NCI-H69 (cell line): ENCODE measurements around the gene NME7.
A peak's percentile ranks its signal among the peaks of the same experiment; 100 is the strongest.
"Not testable (repeated sequence)": the region's sequence is repeated elsewhere in the genome, so short reads cannot be mapped to it uniquely, and the experiment has no call there.

Source experiments
- DNase-seq: peaks from one replicate; lab custom pipeline; 2025; lab: John Stamatoyannopoulos, UW

Gene NME7

DNA sequence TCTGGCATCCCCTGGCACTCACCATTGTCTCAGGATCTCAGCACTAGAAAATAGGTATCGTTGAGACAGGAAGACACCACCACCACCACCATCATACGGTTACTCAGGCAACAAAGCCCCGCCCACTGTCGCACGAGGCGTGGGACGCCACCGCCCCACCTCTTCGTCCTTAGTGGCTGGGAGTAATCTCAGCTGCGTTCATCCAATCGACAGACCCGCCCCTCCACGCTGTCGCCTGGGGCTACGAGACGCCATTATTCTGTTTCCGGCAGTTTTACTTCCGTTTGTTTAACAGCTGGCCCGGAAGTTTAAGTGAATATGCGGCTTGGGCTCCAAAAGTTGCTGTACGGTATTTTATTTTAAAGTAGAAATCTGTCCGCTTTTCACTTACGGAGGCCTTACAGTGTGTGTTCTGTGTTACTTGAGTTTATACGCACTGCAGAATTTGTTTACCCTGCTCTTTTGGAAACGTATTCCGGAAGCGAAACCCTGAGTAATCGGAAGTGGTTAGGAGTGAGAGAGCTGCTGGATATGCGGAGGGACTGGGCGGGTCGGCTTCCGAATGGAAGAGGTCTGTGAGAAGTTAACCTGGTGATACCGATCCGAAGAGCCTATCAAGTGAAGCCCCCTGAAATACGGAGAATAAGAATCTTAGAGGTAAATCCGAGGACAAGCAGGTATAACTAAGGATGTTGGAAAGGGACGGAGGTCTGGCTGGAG, at the start of gene NME7, which contains the start of gene BLZF1:
NME7 (minus strand) TSS at position 112 of the 720 bp plus-strand sequence; CDS start at position 25, 87 bp downstream.
BLZF1 (plus strand) TSS at position 510 of the 720 bp plus-strand sequence. CDS start 1,328 bp downstream, outside the sequence.
- peak; percentile 99 for DNase-seq

- DNase-seq, result no peak
Measured at GRCh38 chr1:169414952-169415351, 47.4 kb upstream of the NME7 start.

GRCh38 chr1:169408340-169408739, 40.7 kb upstream of the NME7 start:
- not testable (repeated sequence) for DNase-seq

DNA sequence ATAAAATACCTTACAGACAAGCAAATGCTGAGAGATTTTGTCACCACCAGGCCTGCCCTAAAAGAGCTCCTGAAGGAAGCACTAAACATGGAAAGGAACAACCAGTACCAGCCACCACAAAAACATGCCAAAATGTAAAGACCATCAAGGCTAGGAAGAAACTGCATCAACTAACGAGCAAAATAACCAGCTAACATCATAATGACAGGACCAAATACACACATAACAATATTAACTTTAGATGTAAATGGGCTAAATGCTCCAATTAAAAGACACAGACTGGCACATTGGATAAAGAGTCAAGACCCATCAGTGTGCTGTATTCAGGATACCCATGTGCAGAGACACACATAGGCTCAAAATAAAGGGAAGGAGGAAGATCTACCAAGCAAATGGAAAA, 35.0 kb upstream of the NME7 start:
- DNase-seq, result not testable (repeated sequence)

DNA sequence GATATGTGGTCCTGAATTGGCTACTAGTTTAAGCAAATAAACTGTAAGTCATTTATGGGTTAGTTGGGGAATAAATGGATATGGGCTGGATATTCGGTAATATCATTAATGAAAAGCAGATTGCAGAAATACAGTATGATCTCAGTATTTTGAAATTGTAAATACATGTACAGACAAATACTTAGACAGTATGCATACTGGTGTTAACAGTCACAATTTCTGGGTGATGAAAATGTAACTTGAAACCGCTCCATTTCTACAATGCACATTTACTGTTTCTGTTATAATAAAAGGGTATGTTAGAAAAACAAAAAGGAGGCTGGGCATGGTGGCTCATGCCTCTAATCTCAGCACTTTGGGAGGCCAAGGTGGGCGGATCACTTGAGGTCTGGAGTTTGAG, 28.4 kb upstream of the NME7 start:
- DNase-seq, result no peak

DNA sequence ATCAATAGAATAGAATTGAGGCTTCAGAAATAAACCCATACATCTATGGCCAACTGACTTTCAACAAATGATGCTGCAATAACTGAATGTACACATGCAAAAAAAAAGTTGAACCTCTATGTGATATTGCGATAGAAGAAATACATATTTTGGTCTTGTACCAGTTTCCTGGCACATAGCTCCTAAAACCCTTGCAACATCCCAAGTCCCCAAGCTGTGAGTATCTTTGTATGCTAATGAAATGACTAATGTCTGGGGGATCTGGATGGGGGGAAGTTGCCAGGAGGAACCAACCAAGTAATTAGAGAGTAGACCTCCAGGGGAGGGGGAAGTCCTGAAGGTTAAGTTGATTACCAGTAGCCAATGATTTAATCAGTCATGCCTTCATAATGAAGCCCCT, 24.8 kb upstream of the NME7 start:
- DNase-seq, result no peak

DNA sequence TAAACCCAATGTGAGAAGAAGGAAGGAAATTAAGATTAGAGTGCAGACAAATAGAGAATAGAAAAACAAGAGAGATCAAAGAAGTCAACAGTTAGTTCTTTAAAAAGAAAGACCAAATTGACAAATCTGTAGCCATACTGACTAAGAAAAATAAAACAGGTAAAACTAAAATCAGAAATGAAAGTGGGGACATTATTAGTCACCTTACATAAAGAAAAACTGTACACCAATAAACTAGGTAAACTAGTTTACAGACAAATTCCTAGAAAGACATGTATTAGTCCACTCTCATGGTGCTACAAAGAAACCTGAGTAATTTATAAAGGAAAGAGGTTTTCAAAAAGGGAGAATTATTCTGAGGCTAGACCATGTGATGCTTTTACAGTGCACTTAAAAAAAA, 22.7 kb upstream of the NME7 start:
- DNase-seq, result no peak

DNA sequence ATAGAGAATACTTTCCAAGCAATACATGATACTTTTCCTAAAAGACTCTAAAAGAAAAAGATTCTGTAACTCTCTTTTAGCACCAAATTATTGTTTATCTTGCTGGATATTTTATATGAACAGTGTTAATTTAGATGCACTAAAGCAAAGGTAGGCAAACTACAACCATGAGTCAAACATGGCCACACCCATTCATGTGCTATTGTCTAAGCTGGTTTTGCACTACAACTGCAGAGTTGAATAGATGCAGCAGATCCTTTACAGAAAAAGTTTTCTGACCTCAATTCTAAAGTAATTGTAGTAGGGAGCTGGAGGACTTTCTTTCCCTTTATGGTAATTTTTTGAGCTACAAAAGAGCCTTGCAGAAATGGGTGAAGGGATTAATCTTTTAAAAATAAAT, 19.8 kb upstream of the NME7 start:
- DNase-seq, result no peak

GRCh38 chr1:169383449-169383848, 15.9 kb upstream of the NME7 start:
- DNase-seq, result no peak

DNA sequence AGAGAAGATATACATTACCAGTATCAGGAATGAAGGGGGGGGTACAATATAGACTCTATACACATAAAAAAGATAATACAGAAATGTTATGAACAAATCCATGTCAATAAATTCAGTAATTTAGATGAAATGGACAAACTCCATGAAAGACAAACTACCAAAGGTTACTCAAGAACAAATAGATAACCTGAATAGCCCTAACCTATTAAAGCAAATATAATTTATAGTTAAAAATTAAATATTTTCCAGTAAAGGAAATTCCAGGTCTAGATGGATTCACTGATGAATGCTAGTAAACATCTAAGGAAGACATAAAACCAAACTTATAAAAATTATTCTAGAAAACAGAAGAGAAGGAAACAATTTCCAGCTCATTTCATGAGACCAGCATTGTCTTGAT, 13.6 kb upstream of the NME7 start:
- DNase-seq, result no peak

DNA sequence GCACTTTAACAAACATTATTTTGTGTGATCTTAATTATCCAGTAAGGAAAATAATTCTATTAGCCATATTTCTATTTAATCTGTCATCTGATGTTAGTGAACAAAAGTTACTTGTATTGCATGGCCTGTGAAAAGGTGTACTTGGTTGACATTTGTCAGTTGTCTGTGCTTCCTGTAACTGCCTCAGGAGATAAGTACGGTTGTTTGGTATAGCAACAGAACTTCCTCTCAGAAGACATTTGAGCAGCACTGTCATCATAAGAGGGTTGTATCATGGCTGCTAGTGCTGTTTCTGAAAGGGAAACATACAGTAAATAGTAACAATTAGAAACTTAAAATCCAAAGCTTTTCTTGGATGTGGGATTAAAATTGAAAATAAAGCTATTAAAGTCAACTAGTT, 3.8 kb upstream of the NME7 start:
- no peak for DNase-seq

- peak; percentile 48 for DNase-seq
Measured at GRCh38 chr1:169368406-169368769, 791 bp upstream of the NME7 start.

GRCh38 chr1:169367096-169367685, 406 bp downstream of the NME7 start:
- peak; percentile 40 for DNase-seq

DNA sequence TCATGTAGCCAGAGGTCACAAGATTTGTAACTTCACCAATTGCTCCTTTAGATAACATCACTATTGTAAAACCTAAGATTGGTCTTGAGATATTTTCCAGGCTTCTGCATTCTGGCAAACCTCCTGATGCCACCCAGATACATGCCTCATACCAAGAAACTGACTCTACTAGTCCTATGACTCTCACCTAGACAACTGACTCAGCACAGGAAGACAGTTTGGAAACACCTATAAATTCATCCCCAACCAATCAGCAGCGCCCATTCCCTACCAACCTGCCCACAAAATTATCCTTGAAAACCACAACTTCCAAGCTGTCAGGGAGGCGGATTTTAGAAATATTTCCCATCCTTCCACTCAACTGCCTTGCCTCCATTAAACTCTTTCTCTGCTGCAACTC, 2.6 kb downstream of the NME7 start:
- DNase-seq, result no peak

DNA sequence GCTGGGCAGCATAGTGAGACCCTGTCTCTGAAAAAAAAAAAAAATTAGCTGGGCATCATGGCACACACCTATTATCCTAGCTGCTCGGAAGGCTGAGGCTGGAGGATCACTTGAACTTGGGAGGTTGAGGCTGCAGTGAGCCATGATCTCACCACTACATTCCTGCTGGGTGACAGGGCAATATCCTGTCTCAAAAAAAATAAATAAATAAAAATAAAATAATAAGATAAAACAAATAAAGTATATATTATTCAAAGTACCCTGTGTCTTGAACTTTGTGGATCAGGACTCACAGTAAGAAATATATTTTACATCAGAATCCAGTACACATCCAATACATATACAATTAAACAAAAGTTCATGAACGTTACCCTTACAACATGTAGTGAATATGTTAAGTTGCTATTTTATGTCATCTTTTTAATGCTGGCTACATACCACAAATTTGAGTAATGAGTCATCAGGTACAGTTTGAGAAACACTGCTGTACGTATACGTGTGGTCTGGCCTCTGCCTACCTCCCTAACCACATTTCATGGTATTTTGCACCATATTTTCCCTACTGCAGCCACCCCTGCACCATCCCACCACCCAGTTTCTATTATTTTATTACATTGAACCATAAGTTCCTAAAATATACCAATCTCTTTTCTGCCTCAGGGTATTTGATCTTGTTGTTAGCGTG, 4.4 kb downstream of the NME7 start:
- DNase-seq, result no peak

- no peak for DNase-seq
Measured at GRCh38 chr1:169361281-169361680, 6.3 kb downstream of the NME7 start.

GRCh38 chr1:169360415-169360814, 7.2 kb downstream of the NME7 start:
- DNase-seq, result peak; percentile 9

- DNase-seq, result peak; percentile 69
Measured at GRCh38 chr1:169348383-169349036, 19.1 kb downstream of the NME7 start.

- no peak for DNase-seq
Measured at GRCh38 chr1:169347688-169348382, 19.8 kb downstream of the NME7 start.

DNA sequence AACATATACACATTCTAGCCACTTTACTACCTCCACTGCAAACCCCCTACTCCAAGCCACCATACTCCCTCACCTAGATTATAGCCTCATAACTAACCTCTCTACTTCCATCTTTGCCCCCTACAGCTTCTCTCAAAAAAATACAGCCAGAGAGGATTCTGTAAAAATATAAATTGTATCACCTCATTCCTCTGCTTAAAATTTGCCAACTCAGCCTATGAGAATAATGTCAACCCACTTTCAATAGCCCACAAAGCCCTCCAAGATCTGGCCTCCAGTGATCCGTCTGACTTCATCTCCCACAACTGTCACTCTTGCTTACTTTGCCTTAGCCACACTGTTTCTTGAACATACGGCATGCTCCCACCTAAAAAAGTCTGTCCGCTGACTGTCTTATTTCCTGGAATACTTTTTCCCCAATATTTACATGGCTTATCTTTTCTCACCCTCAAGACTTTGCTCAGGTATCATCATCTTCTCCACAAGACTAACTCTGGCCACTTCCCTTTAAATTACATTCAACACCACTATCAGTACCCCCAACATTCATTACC, 21.5 kb downstream of the NME7 start:
- no peak for DNase-seq

DNA sequence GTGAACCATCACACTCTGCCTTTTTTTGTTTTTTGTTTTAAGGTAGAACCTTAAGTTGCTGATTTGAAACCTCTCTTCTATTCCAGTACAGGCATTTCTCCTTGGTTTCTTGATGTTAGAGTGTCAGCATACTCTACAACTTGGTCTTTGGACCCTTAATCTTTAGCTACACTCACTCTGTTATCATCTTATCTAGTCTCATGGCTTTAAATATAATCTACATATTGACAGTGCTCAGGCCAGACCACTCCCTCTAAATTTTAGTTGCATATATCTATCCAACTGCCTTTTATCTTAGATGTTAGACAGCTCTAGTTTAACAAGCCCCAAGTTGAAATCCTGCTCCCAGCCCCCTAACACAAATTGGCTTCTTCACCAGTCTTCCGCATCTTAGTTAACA, 22.1 kb downstream of the NME7 start:
- no peak for DNase-seq

GRCh38 chr1:169342096-169342495, 25.5 kb downstream of the NME7 start:
- DNase-seq, result not testable (repeated sequence)
